HG03064 (cell line): Measurements from ENCODE around the gene PDZD4.

Experiments
- ATAC-seq: cut with Tn5 transposase; IDR thresholded peaks from one replicate; pipeline ENCODE4 v1.9.1; 2021; ENCODE audit warnings: low read depth; ENCODE audit not compliant: unreplicated experiment

Gene PDZD4

GRCh38 chrX:153829799-153830639 lies at the start of gene PDZD4:
TSS of gene PDZD4 (minus strand) at chrX:153830544. CDS start at chrX:153830298, 246 bp downstream.
- ATAC-seq = no peak

- no peak for ATAC-seq
Measured at GRCh38 chrX:153879741-153880439, 49.5 kb upstream of the PDZD4 start.

GRCh38 chrX:153878969-153879653 lies 48.8 kb upstream of the PDZD4 start:
- no peak for ATAC-seq

- no peak for ATAC-seq
Measured at GRCh38 chrX:153878345-153878744, 48.0 kb upstream of the PDZD4 start.

- no peak for ATAC-seq
Measured at GRCh38 chrX:153877571-153878261, 47.4 kb upstream of the PDZD4 start.

- ATAC-seq = no peak
Measured at GRCh38 chrX:153876112-153876491, 45.8 kb upstream of the PDZD4 start.

GRCh38 chrX:153875391-153876111 lies 45.2 kb upstream of the PDZD4 start:
- ATAC-seq = no peak

GRCh38 chrX:153874366-153875125 lies 44.2 kb upstream of the PDZD4 start:
- no peak for ATAC-seq

GRCh38 chrX:153874085-153874365 lies 43.7 kb upstream of the PDZD4 start:
- no peak for ATAC-seq

GRCh38 chrX:153873282-153874084 lies 43.1 kb upstream of the PDZD4 start:
- ATAC-seq = no peak

- ATAC-seq = no peak
Measured at GRCh38 chrX:153871946-153872878, 41.9 kb upstream of the PDZD4 start.

GRCh38 chrX:153871451-153871850 lies 41.1 kb upstream of the PDZD4 start:
- no peak for ATAC-seq

- no peak for ATAC-seq
Measured at GRCh38 chrX:153870791-153871360, 40.5 kb upstream of the PDZD4 start.

- no peak for ATAC-seq
Measured at GRCh38 chrX:153870288-153870690, 39.9 kb upstream of the PDZD4 start.

- no peak for ATAC-seq
Measured at GRCh38 chrX:153869473-153870287, 39.3 kb upstream of the PDZD4 start.

- ATAC-seq = no peak
Measured at GRCh38 chrX:153868576-153869472, 38.5 kb upstream of the PDZD4 start.
